ENCODE measurements around the gene UPF3B.
"Not testable (repeated sequence)": the region's sequence is repeated elsewhere in the genome, so short reads cannot be mapped to it uniquely, and the experiment has no call there.

UPF3B gene

DNA sequence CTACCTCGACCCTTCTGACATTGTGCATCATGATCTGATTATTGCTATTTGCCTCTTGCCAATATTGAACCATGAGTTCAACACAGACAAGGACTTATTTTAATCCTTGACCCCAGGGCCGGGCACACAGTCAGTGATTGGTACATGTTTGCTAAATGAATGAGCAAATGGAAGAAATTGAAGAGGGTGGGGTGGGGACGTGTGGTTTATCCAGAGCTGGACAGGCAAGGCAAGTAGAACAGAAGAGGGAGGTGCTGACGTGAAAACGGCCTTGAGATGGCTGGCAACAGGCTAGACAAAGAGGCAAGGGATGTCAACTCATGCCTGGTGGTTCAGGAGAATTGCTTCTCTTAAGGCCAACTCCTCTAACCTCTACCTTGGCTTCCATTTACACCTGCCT is 28.5 kb downstream of the UPF3B start:
- not testable (repeated sequence) for DNase-seq

DNA sequence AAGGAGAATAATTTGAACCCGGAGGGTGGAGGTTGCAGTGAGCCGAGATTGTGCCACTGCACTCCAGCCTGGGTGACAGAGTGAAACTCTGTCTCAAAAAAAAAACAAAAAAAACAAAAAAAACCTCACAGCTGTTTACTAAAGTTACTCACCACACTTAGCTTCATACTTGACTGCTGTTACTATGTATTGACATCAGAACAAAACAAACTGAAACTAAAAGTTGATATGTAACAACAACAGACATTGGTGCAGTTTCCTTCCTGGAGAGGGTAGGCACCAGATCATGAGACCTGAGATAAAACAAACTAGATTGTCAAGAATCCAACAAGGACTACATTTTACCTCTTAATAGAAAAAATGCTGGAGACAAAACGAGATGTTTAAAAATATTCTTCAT is 31.1 kb downstream of the UPF3B start:
- DNase-seq: not testable (repeated sequence)

DNA sequence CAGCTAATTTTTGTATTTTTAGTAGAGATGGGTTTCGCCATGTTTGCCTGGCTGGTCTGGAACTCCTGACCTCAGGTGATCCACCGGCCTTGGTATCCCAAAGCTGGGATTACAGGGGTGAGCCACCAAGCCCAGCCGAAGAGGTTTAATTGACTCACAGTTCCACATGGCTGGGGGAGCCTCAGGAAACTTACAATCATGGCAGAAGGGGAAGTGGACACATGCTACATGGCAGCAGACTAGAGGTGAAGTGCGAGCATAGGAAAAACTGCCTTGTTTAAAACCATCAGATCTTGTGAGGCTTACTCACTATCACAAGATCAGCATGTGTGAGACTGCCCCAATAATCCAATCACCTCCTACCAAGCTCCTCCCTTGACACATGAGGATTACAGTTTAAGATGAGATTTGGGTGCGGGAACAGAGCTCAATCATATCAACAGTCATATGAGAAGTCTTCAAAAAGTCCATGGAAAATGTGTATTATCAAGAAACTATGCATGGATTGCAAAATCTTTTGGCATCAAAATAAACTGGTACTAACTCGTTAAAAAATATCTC is 35.6 kb downstream of the UPF3B start:
- no peak for DNase-seq

DNA sequence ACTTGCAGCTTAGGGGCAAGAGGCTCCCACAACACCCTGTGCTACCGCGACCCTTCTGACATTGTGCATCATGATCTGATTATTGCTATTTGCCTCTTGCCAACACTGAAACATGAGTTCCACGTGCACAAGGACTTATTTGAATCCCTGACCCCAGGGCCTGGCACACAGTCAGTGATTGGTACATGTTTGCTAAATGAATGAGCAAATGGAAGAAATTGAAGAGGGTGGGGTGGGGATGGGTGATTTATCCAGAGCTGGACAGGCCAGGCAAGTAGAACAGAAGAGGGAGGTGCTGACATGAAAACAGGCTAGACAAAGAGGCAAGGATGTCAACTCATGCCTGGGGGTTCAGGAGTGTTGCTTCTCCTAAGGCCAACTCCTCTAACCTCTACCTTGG is 36.5 kb downstream of the UPF3B start:
- DNase-seq: no peak

DNA sequence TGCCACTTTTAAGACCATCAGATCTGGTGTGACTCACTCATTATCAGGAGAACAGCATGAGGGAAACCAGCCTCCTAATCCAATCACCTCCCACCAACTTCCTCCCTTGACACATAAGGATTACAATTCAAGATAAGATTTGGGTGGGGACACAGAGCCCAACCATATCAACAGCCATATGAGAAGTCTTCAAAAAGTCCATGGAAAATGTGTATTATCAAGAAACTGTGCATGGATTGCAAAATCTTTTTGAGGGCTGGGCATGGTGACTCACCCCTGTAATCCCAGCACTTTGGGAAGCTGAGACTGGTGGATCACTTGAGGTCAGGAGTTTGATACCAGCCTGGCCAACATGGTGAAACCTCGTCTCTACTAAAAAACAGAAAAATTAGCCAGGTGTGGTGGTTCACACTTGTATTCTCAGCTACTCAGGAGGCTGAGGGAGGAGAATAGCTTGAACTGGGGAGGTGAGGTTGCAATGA is 43.5 kb downstream of the UPF3B start:
- no peak for DNase-seq

DNA sequence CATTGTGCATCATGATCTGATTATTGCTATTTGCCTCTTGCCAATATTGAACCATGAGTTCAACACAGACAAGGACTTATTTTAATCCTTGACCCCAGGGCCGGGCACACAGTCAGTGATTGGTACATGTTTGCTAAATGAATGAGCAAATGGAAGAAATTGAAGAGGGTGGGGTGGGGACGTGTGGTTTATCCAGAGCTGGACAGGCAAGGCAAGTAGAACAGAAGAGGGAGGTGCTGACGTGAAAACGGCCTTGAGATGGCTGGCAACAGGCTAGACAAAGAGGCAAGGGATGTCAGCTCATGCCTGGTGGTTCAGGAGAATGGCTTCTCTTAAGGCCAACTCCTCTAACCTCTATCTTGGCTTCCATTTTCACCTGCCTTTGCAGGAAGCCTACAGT is 44.3 kb downstream of the UPF3B start:
- DNase-seq: not testable (repeated sequence)

DNA sequence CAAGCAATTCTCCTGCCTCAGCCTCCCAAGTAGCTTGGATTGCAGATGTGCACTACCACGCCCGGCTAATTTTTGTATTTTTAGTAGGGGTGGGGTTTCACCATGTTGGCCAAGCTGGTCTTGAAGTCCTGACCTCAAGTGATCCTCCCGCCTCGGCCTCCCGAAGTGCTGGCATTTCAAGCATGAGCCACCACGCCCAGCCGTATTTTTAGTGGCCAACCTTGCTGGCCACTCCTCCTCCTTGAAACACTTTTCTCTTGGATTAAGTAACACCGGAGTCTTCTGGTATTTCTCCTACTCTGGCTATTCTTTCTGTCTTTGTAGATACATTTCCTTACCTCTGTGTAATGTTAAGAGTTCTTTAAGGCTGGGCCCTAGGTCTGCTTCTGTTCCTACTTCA is 50.2 kb downstream of the UPF3B start:
- DNase-seq: no peak

DNA sequence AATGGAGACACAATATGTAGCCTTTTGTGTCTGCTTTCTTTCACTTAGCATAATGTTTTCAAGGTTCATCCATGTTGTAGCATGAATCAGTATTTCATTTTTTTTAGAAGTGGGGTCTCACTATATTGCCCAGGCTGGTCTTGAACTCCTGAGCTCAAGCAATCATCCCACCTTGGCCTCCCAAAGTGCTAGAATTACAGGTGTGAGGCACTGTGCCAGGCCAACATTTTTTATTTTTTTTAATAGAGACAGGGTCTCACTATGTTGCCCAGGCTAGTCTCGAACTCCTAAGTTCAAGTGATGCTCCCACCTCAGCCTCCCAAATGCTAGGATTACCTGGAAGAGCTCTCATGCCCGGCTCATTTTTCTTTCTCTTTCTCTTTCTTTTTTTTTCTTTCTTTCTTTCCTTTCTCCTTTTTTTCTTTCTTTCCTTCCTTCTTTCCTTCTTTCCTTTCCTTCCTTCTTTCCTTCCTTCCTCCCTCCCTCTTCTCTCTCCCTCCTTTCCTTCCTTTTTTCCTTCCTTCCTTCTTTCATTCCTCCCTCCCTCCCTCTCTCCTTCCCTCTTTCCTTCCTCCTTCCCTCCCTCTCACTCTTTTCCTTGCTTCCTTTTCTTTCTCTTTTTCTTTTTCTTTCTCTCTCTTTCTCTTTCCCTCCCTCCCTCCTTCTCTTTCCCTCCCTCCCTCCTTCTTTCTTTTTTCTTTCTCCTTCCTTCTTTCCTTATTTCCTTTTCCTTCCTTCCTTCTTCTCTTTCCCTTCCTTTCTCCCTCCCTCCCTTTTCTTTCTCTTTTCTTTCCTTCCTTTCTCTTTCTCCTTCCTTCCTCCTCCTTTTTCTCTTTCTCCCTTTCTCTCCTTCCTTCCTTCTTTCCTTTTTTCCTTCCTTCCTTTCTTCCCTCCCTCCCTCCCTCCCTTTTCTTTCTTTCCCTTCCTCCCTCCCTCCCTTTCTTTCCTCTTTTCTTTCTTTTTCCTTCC is 51.2 kb downstream of the UPF3B start:
- DNase-seq: no peak

DNA sequence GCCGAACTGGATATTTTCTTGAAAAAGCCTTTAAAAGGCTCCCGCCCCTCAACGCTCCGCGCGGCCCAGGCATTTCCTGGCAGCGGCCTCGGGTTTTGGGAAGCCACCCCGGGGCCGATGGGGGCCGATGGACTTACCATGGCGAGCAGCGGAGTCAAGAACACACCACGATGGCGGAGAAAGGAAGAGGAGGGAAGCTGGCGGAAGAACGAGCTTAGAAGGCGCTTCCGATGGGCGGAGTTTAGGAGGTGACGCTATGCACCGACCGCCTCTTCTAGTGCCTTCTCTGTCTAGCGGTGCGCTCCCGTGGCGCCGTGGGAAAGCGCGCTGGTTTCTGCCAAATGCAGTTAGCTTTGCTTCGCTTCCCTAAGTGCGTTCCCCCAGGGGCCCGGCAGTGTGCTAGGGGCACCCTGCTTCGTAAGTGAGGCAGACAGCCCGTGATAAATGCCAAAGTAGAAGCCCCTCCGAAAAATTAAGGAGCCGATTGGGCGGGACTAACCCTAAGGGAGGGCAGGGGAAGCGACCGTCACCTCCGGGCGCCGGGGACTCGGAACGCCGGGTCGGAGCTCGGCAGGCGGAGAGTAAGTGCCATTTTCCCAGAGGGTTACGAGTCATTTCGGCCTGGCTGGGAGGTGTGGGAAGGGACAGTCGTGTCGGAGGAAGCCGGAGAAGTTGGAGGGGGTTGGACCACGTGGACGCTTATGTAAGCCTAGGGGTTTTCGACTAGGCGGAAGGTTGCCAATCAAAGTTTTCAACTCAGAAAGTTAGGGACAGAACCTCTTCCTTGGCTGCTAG is 61.1 kb downstream of the UPF3B start, which contains the start of gene RPL39:
TSS of gene RPL39 (minus strand) at position 194 of the 795 bp plus-strand sequence. CDS start at position 140, 54 bp downstream.
- peak; percentile 83 for DNase-seq

DNA sequence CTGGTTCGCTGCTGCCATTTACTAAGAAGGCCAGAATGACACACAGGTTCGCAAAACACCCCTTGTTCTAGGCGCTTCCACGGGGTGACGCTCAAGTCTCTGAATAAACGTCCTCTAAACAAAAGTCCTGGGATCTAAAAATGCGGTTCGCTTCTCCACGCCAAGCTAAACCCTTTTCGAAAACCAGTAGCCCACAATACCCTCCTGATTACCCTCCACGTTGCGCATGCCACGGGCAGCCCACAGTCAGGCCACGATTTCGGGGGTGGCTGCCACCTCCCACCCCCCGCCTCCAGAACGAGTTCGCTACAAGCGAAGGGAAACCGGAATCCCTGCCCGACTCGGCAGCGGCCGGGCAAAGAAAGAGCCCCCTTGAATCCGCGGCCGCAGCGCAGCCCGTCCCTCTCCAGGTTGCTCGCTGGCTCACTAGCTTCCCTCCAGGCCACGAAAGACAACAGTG is 61.8 kb downstream of the UPF3B start:
- DNase-seq: peak; percentile 53

DNA sequence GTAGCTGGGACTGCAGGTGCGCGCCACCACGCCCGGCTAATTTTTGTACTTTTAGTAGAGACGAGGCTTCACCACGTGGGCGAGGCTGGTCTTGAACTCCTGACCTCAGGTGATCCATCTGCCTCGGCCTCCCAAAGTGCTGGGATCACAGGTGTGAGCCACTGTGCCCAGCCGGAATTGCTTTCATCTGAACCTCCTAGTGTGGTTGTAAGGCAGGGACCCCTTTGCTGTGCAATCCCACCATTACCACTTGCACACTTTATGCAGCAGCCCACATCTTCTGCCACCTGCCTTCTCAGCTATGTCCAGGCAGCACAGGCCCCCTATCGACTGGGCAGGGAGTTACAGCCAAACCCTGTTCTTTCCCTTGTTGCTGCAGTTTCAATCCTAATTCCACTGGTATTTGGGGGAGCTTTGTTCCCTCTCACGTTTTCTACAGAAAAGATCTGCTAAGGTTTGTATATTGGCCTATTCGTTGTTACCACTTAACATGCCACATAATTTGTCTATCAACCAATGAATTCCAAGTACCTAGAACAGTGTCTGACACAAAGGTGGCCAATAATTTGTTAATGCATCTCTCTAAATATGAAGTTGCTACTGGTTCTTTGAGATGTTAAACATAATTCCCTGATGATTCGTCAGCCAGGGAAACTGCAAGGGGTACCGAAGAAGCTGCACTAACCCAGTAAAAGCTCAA is 67.9 kb downstream of the UPF3B start:
- no peak for DNase-seq

All from midbrain (tissue), 1 donor.